ENCODE data around the gene SLC2A13. TPM values are rescaled to one million over a fixed set of nuclear protein-coding genes. Genes with fewer than 3 reads are reported as not detected.

Gene SLC2A13
- total RNA-seq, 1 donor from 2014 or later = 15.8 TPM

DNA sequence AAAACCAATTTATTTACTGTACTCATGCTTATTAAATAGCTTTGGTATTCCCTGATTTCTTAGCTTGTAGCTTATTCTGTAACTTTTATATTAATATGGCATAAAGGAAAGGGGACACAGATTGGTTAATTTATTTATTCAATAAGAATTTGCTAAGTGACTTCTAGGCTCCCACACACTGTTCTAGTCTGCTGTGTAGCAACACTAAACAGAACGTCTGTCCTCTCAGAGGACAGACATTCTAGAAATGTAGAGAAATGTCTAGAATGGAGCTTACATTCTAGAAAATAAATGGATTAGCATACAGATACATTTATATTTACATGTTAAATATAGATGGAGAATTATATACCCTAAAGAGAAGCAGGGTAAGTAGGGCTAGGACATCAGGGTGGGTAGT, 301.4 kb downstream of the SLC2A13 start:
- no peaks in the 10 kb centered on the region for H3K27me3 Mint-ChIP-seq (ENCODE audit: unreplicated experiment)
- peaks cover 6% of the 10 kb centered on the region for H3K4me1 Mint-ChIP-seq (ENCODE audit: unreplicated experiment)
- TF ChIP-seq, protein P1, sequence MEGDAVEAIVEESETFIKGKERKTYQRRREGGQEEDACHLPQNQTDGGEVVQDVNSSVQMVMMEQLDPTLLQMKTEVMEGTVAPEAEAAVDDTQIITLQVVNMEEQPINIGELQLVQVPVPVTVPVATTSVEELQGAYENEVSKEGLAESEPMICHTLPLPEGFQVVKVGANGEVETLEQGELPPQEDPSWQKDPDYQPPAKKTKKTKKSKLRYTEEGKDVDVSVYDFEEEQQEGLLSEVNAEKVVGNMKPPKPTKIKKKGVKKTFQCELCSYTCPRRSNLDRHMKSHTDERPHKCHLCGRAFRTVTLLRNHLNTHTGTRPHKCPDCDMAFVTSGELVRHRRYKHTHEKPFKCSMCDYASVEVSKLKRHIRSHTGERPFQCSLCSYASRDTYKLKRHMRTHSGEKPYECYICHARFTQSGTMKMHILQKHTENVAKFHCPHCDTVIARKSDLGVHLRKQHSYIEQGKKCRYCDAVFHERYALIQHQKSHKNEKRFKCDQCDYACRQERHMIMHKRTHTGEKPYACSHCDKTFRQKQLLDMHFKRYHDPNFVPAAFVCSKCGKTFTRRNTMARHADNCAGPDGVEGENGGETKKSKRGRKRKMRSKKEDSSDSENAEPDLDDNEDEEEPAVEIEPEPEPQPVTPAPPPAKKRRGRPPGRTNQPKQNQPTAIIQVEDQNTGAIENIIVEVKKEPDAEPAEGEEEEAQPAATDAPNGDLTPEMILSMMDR (IDR thresholded peaks at IDR 0.05; ENCODE audit: unreplicated experiment) = no peak
- H3K9me3 Mint-ChIP-seq (ENCODE audit: unreplicated experiment) = no peaks in the 10 kb centered on the region
- H3K27ac Mint-ChIP-seq (ENCODE audit: unreplicated experiment) = no peak overlapping the region
- DNase-seq (ENCODE audit: low spot score) = no peak
- H3K4me3 Mint-ChIP-seq (ENCODE audit: unreplicated experiment) = no peak overlapping the region
- H3K36me3 Mint-ChIP-seq (ENCODE audit: low read depth, unreplicated experiment) = no peaks in the 10 kb centered on the region

DNA sequence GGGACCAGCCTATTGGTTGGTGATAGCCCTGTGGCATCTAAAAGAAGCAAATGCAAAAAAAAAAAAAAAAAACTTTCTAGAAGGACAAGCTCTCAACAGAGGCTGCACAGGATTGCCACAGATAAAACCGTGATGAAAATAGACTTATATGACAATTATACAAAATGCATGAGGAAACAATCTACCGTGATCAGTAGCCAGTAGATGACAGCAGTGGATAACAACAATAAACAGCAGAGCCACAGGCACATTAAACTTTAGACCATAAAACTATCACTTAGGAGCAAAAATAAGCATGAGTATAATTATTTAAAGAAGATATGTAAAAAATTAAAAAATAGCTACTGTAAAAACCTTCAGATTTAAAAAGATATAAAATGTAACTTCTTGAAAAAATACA, 302.7 kb downstream of the SLC2A13 start:
- H3K9me3 Mint-ChIP-seq (ENCODE audit: unreplicated experiment) = no peaks in the 10 kb centered on the region
- DNase-seq (ENCODE audit: low spot score) = no peak
- no peak overlapping the region for H3K27ac Mint-ChIP-seq (ENCODE audit: unreplicated experiment)
- TF ChIP-seq, protein P1 (IDR thresholded peaks at IDR 0.05; ENCODE audit: unreplicated experiment) = no peak
- H3K4me1 Mint-ChIP-seq (ENCODE audit: unreplicated experiment) = peaks cover 6% of the 10 kb centered on the region
- no peaks in the 10 kb centered on the region for H3K27me3 Mint-ChIP-seq (ENCODE audit: unreplicated experiment)
- H3K4me3 Mint-ChIP-seq (ENCODE audit: unreplicated experiment) = no peak overlapping the region
- H3K36me3 Mint-ChIP-seq (ENCODE audit: low read depth, unreplicated experiment) = no peaks in the 10 kb centered on the region

DNA sequence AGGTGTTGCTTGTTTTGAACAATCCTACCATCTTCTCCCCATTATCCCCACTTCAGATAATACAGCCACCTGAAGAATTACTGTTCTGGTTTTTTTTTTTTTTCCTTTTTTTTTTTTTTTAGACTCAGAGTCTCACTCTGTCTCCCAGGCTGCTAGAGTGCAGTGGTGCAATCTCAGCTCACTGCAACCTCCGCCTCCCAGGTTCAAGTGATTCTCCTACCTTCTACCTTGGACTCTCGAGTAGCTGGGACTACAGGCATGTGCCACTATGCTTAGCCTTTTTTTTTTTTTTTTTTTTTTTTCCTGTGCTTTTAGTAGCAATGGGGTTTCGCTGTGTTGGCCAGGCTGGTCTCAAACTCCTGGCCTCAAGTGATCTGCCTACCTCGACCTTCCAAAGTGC, 306.9 kb downstream of the SLC2A13 start:
- Mint-ChIP-seq H3K36me3 (ENCODE audit: low read depth, unreplicated experiment) (no peaks in the 10 kb centered on the region), H3K27me3 (ENCODE audit: unreplicated experiment) (no peaks in the 10 kb centered on the region), H3K27ac (ENCODE audit: unreplicated experiment) (no peak overlapping the region), H3K4me1 (ENCODE audit: unreplicated experiment) (no peaks in the 10 kb centered on the region), H3K9me3 (ENCODE audit: unreplicated experiment) (no peaks in the 10 kb centered on the region), H3K4me3 (ENCODE audit: unreplicated experiment) (no peak overlapping the region)
- TF ChIP-seq, protein P1 (IDR thresholded peaks at IDR 0.05; ENCODE audit: unreplicated experiment) = no peak
- no peak for DNase-seq (ENCODE audit: low spot score)

DNA sequence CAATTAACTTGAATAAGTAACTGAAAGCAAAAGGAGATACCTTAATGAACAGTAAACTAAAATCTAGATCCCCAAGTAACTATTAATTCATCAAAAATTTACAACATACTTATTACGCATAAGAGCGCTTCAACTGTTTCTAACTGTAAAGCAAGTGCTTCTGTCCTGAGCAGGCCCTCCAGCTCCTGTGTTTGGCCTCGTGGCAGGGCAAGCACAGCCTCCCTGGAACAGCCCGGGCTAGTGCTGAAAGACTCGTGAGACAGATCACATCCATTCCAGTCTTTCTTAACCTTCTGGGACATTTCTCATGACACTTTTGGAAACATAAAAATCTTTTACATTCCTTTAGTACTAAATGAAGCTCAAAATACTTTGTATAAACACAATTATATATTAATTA, 307.5 kb downstream of the SLC2A13 start:
- Mint-ChIP-seq H3K27ac (ENCODE audit: unreplicated experiment) (no peak overlapping the region), H3K27me3 (ENCODE audit: unreplicated experiment) (no peaks in the 10 kb centered on the region)
- no peak for DNase-seq (ENCODE audit: low spot score)

DNA sequence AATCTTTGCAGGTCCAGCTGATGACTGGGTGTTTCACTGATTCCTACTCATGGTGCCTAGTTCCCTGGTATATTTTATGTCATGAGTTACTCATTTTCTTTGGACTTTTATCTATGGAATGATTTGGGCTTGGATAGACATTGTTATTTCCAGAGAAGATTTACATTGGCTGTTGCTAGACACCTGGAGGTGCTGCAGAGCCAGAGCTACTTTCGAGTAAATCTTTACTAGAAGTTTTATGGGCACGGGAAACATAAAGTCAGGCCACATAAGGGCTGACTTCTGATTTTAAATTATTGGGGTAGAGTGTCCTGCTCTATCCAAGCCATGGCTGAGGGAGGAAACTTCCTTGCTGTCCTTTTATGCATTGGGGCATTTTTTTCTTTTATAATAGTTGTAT, 310.4 kb downstream of the SLC2A13 start:
- H3K27me3 Mint-ChIP-seq (ENCODE audit: unreplicated experiment) = no peaks in the 10 kb centered on the region
- H3K27ac Mint-ChIP-seq (ENCODE audit: unreplicated experiment) = no peak overlapping the region
- no peaks in the 10 kb centered on the region for H3K4me1 Mint-ChIP-seq (ENCODE audit: unreplicated experiment)
- H3K4me3 Mint-ChIP-seq (ENCODE audit: unreplicated experiment) = no peak overlapping the region
- H3K36me3 Mint-ChIP-seq (ENCODE audit: low read depth, unreplicated experiment) = no peaks in the 10 kb centered on the region
- no peak for DNase-seq (ENCODE audit: low spot score)
- no peaks in the 10 kb centered on the region for H3K9me3 Mint-ChIP-seq (ENCODE audit: unreplicated experiment)
- TF ChIP-seq, protein P1 (IDR thresholded peaks at IDR 0.05; ENCODE audit: unreplicated experiment) = no peak

More for the DNA sequence above, 307.5 kb downstream of the SLC2A13 start:
- H3K9me3 Mint-ChIP-seq (ENCODE audit: unreplicated experiment) = no peaks in the 10 kb centered on the region
- H3K4me1 Mint-ChIP-seq (ENCODE audit: unreplicated experiment) = no peaks in the 10 kb centered on the region
- no peaks in the 10 kb centered on the region for H3K36me3 Mint-ChIP-seq (ENCODE audit: low read depth, unreplicated experiment)
- TF ChIP-seq, protein P1 (IDR thresholded peaks at IDR 0.05; ENCODE audit: unreplicated experiment) = no peak
- H3K4me3 Mint-ChIP-seq (ENCODE audit: unreplicated experiment) = no peak overlapping the region

Measured in endothelial cell (in vitro differentiated cells).